Stomach (tissue), 9 donors: Measurements from ENCODE around the gene HTT. TPM values are rescaled to one million over a fixed set of nuclear protein-coding genes. Genes with fewer than 3 reads are reported as not detected.

Experiments
- DNase-seq, 2 donors: peaks; one replicate each; pipeline versions ENCODE4 v3.0.0 to v3.0.0-alpha.2; 2013 to 2019
- H3K27ac ChIP-seq, 5 donors: fragments of 200-600 bp in 4 of 5; sonication (generic) in 4 of 5; one replicate each; pipeline ENCODE4 v1.5.1; 2013 to 2019; ENCODE audit warnings: mild to moderate bottlenecking in 1 of 5, moderate library complexity in 1 of 5
- H3K27me3 ChIP-seq, 3 donors: fragments of 200-600 bp; sonication (generic); one replicate each; pipeline ENCODE4 v1.5.1; 2017 to 2019; ENCODE audit warnings: mixed run types in 1 of 3
- H3K36me3 ChIP-seq, 4 donors: fragments of 200-600 bp; sonication (generic); 1 replicate in 3 of 4; 2 replicates in 1 of 4; pipeline ENCODE4 v1.5.1; 2016 to 2019
- H3K4me1 ChIP-seq, 4 donors: fragments of 200-600 bp; sonication (generic); one replicate each; pipeline ENCODE4 v1.5.1; 2016 to 2019
- H3K4me3 ChIP-seq, 4 donors: fragments of 200-600 bp; sonication (generic) in 3 of 4; one replicate each; pipeline ENCODE4 v1.5.1; 2016 to 2019; ENCODE audit warnings: mild to moderate bottlenecking in 1 of 4
- H3K9me3 ChIP-seq, 4 donors: fragments of 200-600 bp; sonication (generic); one replicate each; pipeline ENCODE4 v1.5.1; 2016 to 2019
- EP300 ChIP-seq: sonication (generic); formaldehyde crosslinking; IDR thresholded peaks from one replicate; pipeline ENCODE4 v1.6.1; 2017; ENCODE audit warnings: antibody characterized with exemption
- POLR2A ChIP-seq, 4 donors: fragments of 450-650 bp; IDR thresholded peaks; one replicate each; pipeline ENCODE4 v1.6.1; 2016; ENCODE audit warnings: antibody characterized with exemption in 4 of 4, control low read depth in 2 of 4, mild to moderate bottlenecking in 1 of 4, moderate library complexity in 1 of 4
- POLR2AphosphoS5 ChIP-seq, 3 donors: sonication (generic); formaldehyde crosslinking; IDR thresholded peaks; one replicate each; pipeline ENCODE4 v1.6.1; 2016; ENCODE audit warnings: antibody characterized with exemption in 3 of 3
- WGBS, 5 donors: extraction: QIAGEN DNeasy Blood & Tissue Kit in 3 of 5; methylation state at CpG; one replicate each; pipeline versions ENCODE4 v1.1.5 to v1.1.7; 2013 to 2018; 5-methylcytosine and 5-hydroxymethylcytosine counted together
- intact Hi-C: fragments of 100-400 bp; cut with DNase I; formaldehyde crosslinking; loops from one replicate; pipeline ENCODE4 v1.15.1; 2023; ENCODE audit warnings: low total_unique reads
- polyA plus RNA-seq, 3 donors: library from polyadenylated mRNA; stranded (reverse); fragments of 200-250 nt; gene quantifications; one replicate each; pipeline ENCODE4 v1.2.3, GENCODE V29; 2013
- total RNA-seq, 5 donors: library from RNA; depleted of rRNA; stranded (reverse); fragments of >200 nt; gene quantifications; one replicate each; pipeline versions ENCODE4 v1.1.0 to v1.2.3, GENCODE V29; 2014 to 2016
- TF ChIP-seq, protein P1 (sequence below), 7 experiments: fragments of 450-650 bp in 4 of 7; fragments of 200-600 bp in 3 of 7; sonication (generic) in 3 of 7; IDR thresholded peaks; one replicate each; pipeline ENCODE4 v1.5.1; 2016 to 2019; ENCODE audit warnings: antibody characterized with exemption in 7 of 7, control low read depth in 2 of 7, mild to moderate bottlenecking in 1 of 7
- donor health status: healthy with polysubstance abuse.
- donor health status: Bipolar disorder and iron deficiency.
- donor health status: healthy.

The HTT gene
- total and polyA plus RNA-seq, 8 donors: 3.4 to 95.7 (median 41.6) TPM

- Histone ChIP-seq H3K4me1 (peaks cover 0 to 8% (median 2%) of the 10 kb centered on the region in 4 donors), H3K27me3 (no peaks in the 10 kb centered on the region), H3K9me3 (no peaks in the 10 kb centered on the region), H3K27ac (no peak overlapping the region), H3K4me3 (no peak overlapping the region), H3K36me3 (no peaks in the 10 kb centered on the region)
- peak in 1 of 2 donors; percentile 19 for DNase-seq
- intact Hi-C loops: no loop called here
- TF ChIP-seq, protein P1, sequence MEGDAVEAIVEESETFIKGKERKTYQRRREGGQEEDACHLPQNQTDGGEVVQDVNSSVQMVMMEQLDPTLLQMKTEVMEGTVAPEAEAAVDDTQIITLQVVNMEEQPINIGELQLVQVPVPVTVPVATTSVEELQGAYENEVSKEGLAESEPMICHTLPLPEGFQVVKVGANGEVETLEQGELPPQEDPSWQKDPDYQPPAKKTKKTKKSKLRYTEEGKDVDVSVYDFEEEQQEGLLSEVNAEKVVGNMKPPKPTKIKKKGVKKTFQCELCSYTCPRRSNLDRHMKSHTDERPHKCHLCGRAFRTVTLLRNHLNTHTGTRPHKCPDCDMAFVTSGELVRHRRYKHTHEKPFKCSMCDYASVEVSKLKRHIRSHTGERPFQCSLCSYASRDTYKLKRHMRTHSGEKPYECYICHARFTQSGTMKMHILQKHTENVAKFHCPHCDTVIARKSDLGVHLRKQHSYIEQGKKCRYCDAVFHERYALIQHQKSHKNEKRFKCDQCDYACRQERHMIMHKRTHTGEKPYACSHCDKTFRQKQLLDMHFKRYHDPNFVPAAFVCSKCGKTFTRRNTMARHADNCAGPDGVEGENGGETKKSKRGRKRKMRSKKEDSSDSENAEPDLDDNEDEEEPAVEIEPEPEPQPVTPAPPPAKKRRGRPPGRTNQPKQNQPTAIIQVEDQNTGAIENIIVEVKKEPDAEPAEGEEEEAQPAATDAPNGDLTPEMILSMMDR (IDR thresholded peaks at IDR 0.05): no peak
- TF ChIP-seq POLR2A (IDR thresholded peaks at IDR 0.05) (no peak), EP300 (no peak), POLR2AphosphoS5 (IDR thresholded peaks at IDR 0.05) (no peak)
- 51 to 70% (median 61%) methylated on average over 13 to 18 of the region's 18 CpGs for WGBS, 5 donors
These were observed 193.3 kb downstream of the HTT start for GRCh38 chr4:3267576-3268394.

GRCh38 chr4:3268395-3269104, 194.1 kb downstream of the HTT start:
- Histone ChIP-seq H3K4me1 (peaks cover 0 to 8% (median 2%) of the 10 kb centered on the region in 4 donors), H3K27me3 (no peaks in the 10 kb centered on the region), H3K9me3 (no peaks in the 10 kb centered on the region), H3K27ac (no peak overlapping the region), H3K36me3 (no peaks in the 10 kb centered on the region), H3K4me3 (no peak overlapping the region)
- no peak for TF ChIP-seq POLR2AphosphoS5 (IDR thresholded peaks at IDR 0.05)
- no peak for TF ChIP-seq POLR2A (IDR thresholded peaks at IDR 0.05)
- TF ChIP-seq, protein P1 (IDR thresholded peaks at IDR 0.05): no peak
- no peak for TF ChIP-seq EP300
- 79 to 82% (median 80%) methylated on average over 16 to 17 of the region's 17 CpGs for WGBS, 5 donors
- intact Hi-C loops: no loop called here
- DNase-seq: peak in 1 of 2 donors; percentile 21

- Histone ChIP-seq H3K9me3 (no peaks in the 10 kb centered on the region), H3K27me3 (no peaks in the 10 kb centered on the region), H3K4me1 (peaks cover 0 to 8% (median 2%) of the 10 kb centered on the region in 4 donors), H3K4me3 (no peak overlapping the region), H3K27ac (no peak overlapping the region), H3K36me3 (no peaks in the 10 kb centered on the region)
- no peak for TF ChIP-seq EP300
- TF ChIP-seq POLR2AphosphoS5 (IDR thresholded peaks at IDR 0.05): no peak
- TF ChIP-seq, protein P1 (IDR thresholded peaks at IDR 0.05): no peak
- TF ChIP-seq POLR2A (IDR thresholded peaks at IDR 0.05): no peak
- intact Hi-C loops: no loop called here
- WGBS, 5 donors: 80 to 89% (median 85%) methylated on average over 13 to 25 of the region's 25 CpGs
- peak in 1 of 2 donors; percentile 24 for DNase-seq
These were observed 194.8 kb downstream of the HTT start for GRCh38 chr4:3269105-3269927.
